GM21723 (cell line): ENCODE data around the gene VAV3.

ENCODE experiments used
- ATAC-seq: cut with Tn5 transposase; IDR thresholded peaks from one replicate; pipeline ENCODE4 v1.9.1; 2021; ENCODE audit warnings: mild to moderate bottlenecking, moderate library complexity; ENCODE audit not compliant: unreplicated experiment

VAV3 gene

DNA sequence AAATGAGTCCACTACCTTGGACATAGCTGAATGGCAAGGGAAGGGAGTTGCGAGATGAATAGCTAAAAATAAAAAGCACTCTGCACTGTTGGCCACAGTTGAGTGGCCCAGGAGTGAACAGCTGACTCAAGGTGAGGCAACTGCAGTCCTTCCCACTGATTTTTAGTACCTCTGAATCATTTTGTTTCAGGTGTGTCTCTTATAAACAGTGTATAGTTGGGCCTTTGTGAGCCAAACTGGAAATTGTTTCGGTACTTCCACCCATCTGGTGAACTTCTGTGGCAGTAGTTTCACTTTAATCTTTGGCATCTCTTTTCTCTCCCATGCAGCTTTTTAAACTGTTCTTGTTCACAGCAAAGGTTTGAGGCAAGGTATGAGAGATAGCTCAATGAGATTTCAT, 122.7 kb downstream of the VAV3 start:
- ATAC-seq = no peak

- no peak for ATAC-seq
These were observed 124.3 kb downstream of the VAV3 start for GRCh38 chr1:107840725-107841124.

GRCh38 chr1:107838056-107838455, 126.9 kb downstream of the VAV3 start:
- no peak for ATAC-seq

DNA sequence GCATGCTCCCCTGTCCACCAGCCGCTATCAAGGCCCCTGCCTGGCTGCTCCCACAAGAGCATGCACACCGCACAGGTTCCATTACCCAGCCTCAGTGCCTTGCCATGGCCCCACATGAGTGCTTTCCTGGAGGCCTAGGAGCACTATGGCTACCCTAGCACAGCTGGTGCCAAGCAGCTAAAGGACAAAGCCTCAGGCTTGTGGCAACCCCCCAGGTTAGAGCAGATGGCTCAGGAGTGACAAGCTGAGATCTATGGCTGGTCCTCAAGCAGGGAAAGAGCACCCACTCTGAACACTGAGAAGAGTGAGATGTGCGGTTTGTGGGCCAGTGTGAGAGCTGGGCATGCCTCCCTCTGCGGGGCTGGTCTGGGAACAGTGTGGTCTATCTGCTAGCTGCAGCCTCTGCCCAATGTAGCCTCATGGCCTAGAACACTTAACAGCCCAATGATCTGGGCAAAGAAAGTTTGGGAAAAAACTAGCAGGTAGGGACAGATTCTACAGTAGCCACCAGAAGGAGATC, 129.8 kb downstream of the VAV3 start:
- no peak for ATAC-seq

GRCh38 chr1:107833061-107833460, 131.9 kb downstream of the VAV3 start:
- ATAC-seq = no peak

DNA sequence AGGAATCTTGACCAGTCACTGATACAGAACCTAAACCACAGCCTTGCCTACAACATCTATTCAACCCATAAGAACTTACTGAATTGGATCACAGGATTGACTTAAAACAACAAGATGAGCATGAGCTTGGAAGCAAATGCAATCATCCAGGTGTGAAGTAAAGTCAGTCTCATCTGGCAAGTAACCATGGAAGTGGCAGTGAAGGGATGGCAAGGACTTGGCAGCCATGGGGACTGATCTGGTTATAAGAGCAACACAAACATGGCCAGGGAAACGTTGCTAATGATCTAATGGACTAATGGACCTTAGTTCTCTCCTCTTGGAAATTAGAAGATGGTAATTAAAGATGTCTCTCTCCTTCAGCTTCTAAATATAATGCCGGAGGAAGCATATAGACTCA, 133.1 kb downstream of the VAV3 start:
- ATAC-seq = no peak

DNA sequence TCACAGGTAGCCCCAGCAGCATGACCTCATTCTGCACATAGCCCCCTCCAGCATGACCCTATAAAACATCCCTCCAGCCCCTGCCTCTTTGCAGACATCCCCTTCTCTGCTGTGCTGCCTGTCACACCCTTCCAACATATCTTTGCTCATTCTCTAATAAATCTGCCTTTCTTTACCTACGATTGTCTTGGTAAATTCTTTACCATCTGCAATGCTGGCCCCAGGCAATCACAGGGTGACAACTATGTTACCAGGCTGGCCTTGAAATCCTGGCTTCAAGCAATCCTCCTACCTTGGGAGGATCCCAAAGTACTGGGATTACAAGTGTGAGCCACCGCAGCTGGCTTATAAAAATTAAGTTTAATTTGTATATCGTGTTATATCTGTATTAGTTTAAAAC, 134.5 kb downstream of the VAV3 start:
- no peak for ATAC-seq

DNA sequence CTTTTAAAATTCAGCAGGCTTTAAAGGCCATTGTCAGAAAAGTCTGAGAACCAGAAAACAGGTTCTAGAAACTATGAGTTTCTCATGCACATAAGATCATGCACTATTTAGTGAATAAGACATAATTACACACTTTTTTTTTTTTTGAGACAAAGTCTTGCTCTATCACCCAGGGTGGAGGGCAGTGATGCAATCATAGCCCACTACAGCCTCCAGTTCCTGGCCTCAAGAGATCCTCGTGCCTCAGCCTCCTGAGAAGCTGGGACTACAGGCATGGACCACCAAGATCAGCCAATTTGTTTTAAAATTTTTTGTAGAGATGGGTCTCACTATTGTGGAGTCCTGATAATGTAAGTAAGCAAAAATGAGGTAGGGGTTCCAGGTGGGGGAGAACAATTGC, 134.9 kb downstream of the VAV3 start:
- no peak for ATAC-seq

DNA sequence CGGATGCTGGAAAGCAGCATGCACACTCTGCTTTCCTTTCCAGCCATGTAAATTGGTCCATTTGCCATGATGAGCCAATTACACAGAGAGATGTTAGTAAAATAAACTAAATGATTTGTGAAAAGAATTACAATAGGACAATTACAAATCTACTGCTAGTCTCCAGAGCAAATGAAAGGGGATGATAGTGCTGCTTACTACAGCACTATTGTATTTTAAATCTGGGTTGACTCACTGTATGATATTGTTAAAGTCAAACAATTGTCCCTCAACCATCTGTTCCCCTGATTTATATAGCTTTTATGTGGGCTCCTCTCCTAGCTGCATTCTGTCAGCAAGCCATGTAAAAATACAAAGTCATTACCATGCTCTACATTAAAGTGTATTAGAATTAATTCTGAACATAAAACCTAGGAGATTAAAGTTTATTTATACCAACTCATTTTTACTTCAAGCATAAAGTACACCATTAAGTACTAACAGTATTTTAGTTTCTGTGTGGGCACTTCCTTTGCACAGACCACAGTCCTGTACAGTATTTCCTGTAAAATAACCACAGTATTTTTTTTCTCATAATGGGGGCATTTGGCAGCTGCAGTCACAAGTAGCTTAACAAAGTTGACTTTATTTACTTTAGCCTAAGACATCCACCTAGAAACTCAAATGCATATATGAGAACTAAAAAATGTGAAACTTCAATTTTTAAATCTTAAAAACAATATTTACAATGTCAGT, 135.8 kb downstream of the VAV3 start:
- no peak for ATAC-seq

DNA sequence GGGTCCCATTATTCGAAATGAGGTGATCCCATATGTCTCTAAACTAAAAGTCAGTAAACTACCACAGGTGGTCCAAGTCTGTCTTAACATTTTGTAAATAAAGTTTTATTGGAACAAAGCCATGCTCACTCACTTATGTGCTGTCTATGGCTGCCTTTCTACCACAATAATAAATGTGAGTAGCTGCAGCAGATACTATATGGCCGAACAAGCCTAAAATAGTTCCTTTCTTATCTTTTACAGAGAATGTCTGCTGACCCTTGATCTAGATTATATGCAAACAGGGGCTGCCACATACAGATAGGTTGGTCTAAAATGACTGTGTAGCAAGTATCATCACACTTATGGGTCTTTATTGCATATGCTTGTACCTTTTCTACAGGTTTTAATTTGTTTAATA, 140.0 kb downstream of the VAV3 start:
- no peak for ATAC-seq

DNA sequence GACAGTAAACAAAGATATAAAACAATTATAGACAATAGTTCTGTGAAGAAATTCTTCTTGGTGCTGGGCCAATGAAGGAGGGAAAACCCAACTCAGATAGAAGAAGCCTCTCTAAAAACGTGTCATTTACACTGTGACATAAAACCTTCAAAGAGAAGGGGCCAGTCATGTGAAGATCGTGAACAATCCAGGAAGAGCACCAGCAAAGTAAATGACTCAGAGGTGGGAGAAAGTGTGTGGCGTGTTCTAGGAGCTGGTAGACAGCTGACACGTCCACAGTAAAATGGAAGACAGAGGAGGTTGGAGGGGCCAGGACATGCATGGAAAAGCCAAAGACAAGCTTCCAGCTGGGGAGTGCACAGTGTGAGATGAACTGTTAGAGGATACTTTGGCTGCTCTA, 143.6 kb downstream of the VAV3 start:
- no peak for ATAC-seq

GRCh38 chr1:107820801-107821200, 144.2 kb downstream of the VAV3 start:
- ATAC-seq = no peak

DNA sequence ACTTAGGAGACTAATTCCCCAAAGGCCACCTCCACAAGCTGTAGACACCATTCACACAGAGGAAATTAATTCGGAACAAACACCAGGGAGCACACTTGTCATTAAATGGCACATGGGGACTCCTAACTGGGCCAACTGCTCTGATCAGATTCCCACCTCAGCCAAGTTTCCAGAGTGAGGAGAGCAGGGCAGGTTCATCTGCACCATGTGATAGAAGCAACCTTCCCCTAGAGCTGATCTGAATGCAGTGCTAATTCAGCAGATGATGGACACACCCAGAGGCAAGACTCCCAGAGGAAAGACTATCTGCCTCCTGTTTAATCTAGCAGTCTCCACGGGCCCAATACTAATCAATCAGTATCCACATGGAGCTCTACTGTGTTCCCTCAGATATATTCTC, 147.0 kb downstream of the VAV3 start:
- ATAC-seq = no peak

GRCh38 chr1:107817206-107817605, 147.8 kb downstream of the VAV3 start:
- ATAC-seq = no peak

- ATAC-seq = no peak
These were observed 154.6 kb downstream of the VAV3 start for GRCh38 chr1:107810291-107810951.

DNA sequence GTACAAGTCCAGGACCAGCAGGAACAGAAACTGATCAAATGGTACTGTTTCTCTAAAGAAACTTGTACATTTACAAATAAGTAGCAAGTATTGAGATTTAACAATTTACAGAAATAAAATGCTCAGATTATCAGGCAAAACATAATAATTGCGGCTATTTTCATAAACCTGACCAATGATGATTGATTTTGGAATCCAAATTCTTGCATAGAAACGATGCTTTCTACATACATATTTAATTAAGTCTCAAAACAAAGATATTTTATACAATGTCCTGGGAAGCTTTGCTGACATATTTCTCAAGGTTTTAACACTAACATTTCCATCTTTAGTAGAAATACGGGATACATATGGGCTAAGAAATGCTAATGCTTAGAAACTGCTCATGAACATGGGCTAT, 157.1 kb downstream of the VAV3 start:
- no peak for ATAC-seq

GRCh38 chr1:107807405-107807804, 157.6 kb downstream of the VAV3 start:
- no peak for ATAC-seq

- ATAC-seq = no peak
These were observed 158.1 kb downstream of the VAV3 start for GRCh38 chr1:107806902-107807301.

DNA sequence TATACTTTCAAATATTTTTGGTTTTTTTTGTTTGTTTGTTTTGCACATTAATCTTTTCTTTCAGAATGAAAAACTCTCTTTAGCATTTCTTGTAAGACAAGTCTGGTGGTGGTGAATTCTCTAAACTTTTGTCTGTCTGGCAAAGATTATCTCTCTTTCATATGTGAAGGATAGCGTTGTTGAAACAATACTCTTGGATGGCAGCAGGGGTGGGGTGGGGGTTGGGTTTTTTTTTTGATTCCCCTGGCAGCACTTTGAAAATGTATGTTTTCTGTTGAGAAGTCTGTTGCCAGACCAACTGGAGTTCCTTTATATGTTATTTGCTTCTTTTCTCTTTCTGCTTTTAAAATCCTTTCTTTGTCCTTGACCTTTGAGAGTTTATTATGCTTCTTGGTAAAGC, 160.2 kb downstream of the VAV3 start:
- ATAC-seq = no peak

GRCh38 chr1:107804134-107804533, 160.8 kb downstream of the VAV3 start:
- ATAC-seq = no peak

- no peak for ATAC-seq
These were observed 161.4 kb downstream of the VAV3 start for GRCh38 chr1:107803579-107803978.

- no peak for ATAC-seq
These were observed 162.3 kb downstream of the VAV3 start for GRCh38 chr1:107802654-107803053.

DNA sequence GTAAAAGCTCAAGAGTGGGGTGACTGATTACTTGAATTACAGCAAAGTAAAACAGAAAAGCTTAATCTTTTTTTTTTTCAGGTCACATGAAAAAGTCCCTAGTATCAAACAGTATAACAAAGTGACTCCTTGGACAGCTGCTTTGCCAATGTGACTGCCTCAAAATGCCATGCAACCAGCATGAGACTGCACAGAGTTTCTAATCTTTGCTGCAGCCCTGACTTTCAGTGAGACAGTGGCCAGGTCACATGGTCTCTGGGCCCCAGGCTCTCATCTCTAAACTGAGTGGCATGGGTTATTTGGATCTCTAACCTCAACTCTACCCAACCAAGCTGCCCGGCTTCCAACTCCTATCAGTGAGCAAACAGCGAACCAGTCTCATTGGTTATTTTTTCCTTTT, 169.0 kb downstream of the VAV3 start:
- ATAC-seq = no peak
